ENCODE measurements around the gene STRN. TPM values are rescaled to one million over a fixed set of nuclear protein-coding genes. Genes with fewer than 3 reads are reported as not detected.
"Not testable (repeated sequence)": the region's sequence is repeated elsewhere in the genome, so short reads cannot be mapped to it uniquely, and the experiment has no call there.

Gene STRN
- total and polyA plus RNA-seq, 2 donors (not counting 1 experiment from before 2014, with no cell fraction given): 13.7 to 19.9 TPM

GRCh38 chr2:37000318-37000717 lies 34.0 kb upstream of the STRN start:
- H3K27ac ChIP-seq (ENCODE audit: insufficient read depth, low read length): no peak overlapping the region
- H3K4me2 ChIP-seq (ENCODE audit: extremely low read depth, insufficient read depth, low read length): no peak overlapping the region
- no peaks in the 10 kb centered on the region for H4K20me1 ChIP-seq (ENCODE audit: control insufficient read depth, extremely low read depth, insufficient read depth, low read length)
- H3K9me3 ChIP-seq (ENCODE audit: control insufficient read depth, insufficient read depth, low read depth, low read length): no peaks in the 10 kb centered on the region
- TF ChIP-seq CTCF (conservative IDR thresholded peaks at IDR 0.05 in 1 of 2, IDR thresholded peaks at IDR 0.05 in 1 of 2; ENCODE audit: low read depth in 1 of 2, low read length in 2 of 2) (no peak), EZH2 (IDR thresholded peaks at IDR 0.05; ENCODE audit: low read length, missing control alignments) (no peak)
- H3K9ac ChIP-seq (ENCODE audit: insufficient read depth, low read length): no peak overlapping the region
- no peaks in the 10 kb centered on the region for H3K79me2 ChIP-seq (ENCODE audit: control insufficient read depth, insufficient read depth, low read length)
- no peaks in the 10 kb centered on the region for H3K27me3 ChIP-seq (ENCODE audit: control insufficient read depth, insufficient read depth, low read length)
- H3K4me1 ChIP-seq (ENCODE audit: control insufficient read depth, extremely low read depth, insufficient read depth, low read length): no peaks in the 10 kb centered on the region
- no peak overlapping the region for H2AFZ ChIP-seq (ENCODE audit: low read length)
- DNase-seq (ENCODE audit: low read depth in 2 of 2): peak in 1 of 2 donors; percentile 34
- H3K4me3 ChIP-seq (replicated peaks in 1 of 4; ENCODE audit: control extremely low read depth in 1 of 4, insufficient read depth in 1 of 4, low read depth in 3 of 4, low read length in 4 of 4): no peak overlapping the region
- H3K36me3 ChIP-seq (ENCODE audit: control insufficient read depth, insufficient read depth, low read length): peaks cover 6% of the 10 kb centered on the region

DNA sequence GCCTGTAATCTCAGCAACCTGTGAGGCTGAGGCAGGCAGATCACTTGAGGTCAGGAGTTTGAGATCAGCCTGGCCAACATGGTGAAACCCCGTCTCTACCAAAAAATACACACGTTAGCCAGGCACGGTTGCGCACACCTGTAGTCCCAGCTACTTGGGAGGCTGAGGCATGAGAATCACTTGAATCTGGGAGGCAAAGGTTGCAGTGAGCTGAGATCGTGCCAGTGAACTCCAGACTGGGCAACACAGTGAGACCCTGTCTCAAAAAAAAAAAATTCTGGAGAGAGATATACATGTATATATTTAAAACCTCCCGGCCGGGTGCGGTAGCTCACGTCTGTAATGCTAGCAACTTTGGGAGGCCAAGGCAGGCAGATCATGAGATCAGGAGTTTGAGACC lies 33.1 kb upstream of the STRN start:
- not testable (repeated sequence) for H3K27ac ChIP-seq (ENCODE audit: insufficient read depth, low read length); H3K9me3 ChIP-seq (ENCODE audit: control insufficient read depth, insufficient read depth, low read depth, low read length); H3K79me2 ChIP-seq (ENCODE audit: control insufficient read depth, insufficient read depth, low read length); H3K27me3 ChIP-seq (ENCODE audit: control insufficient read depth, insufficient read depth, low read length); H3K36me3 ChIP-seq (ENCODE audit: control insufficient read depth, insufficient read depth, low read length); H3K4me1 ChIP-seq (ENCODE audit: control insufficient read depth, extremely low read depth, insufficient read depth, low read length); H2AFZ ChIP-seq (ENCODE audit: low read length); H3K4me2 ChIP-seq (ENCODE audit: extremely low read depth, insufficient read depth, low read length); H3K4me3 ChIP-seq (replicated peaks in 1 of 4; ENCODE audit: control extremely low read depth in 1 of 4, insufficient read depth in 1 of 4, low read depth in 3 of 4, low read length in 4 of 4); DNase-seq (ENCODE audit: low read depth in 2 of 2); H3K9ac ChIP-seq (ENCODE audit: insufficient read depth, low read length); H4K20me1 ChIP-seq (ENCODE audit: control insufficient read depth, extremely low read depth, insufficient read depth, low read length)

DNA sequence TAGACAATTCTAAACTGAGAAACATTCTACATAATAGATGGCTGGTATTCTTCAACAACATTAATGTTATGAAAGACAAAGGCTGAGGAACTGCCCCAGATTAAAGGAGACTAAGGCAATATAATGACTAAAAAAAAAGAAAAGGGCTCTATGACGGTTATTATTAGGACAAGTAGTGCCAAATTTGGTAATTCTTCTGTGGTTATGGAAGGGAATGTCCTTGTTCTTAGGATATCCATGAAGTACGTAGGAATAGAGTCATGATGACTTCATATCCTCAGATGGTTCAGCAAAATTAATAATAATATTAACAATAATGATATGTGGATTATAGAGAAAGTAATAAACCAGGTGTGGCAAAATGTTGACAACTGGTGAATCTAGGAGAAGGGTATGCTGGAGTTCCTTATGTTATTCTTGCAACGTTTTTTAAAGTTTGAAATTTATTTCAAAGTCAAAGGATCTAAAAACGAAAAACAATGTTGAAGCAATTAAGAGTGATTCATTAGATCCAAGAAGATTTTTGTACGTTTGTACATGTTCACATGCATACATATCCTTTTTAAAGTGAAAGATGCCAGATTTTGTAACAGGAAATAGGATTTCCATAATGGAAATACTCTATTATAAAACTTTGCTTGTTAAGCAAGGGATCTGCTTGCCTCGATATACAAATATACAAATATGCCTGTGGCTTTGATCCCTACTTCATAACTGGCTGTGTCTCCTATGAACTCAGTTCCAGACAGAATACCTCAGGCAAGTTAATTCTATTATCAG lies 27.7 kb upstream of the STRN start:
- Histone ChIP-seq H3K27me3 (ENCODE audit: control insufficient read depth, insufficient read depth, low read length) (no peaks in the 10 kb centered on the region), H3K9me3 (ENCODE audit: control insufficient read depth, insufficient read depth, low read depth, low read length) (no peaks in the 10 kb centered on the region), H3K27ac (ENCODE audit: insufficient read depth, low read length) (no peak overlapping the region), H2AFZ (ENCODE audit: low read length) (no peak overlapping the region), H4K20me1 (ENCODE audit: control insufficient read depth, extremely low read depth, insufficient read depth, low read length) (no peaks in the 10 kb centered on the region), H3K4me2 (ENCODE audit: extremely low read depth, insufficient read depth, low read length) (no peak overlapping the region), H3K4me1 (ENCODE audit: control insufficient read depth, extremely low read depth, insufficient read depth, low read length) (no peaks in the 10 kb centered on the region), H3K9ac (ENCODE audit: insufficient read depth, low read length) (no peak overlapping the region), H3K4me3 (replicated peaks in 1 of 4; ENCODE audit: control extremely low read depth in 1 of 4, insufficient read depth in 1 of 4, low read depth in 3 of 4, low read length in 4 of 4) (no peak overlapping the region), H3K79me2 (ENCODE audit: control insufficient read depth, insufficient read depth, low read length) (no peaks in the 10 kb centered on the region), H3K36me3 (ENCODE audit: control insufficient read depth, insufficient read depth, low read length) (no peaks in the 10 kb centered on the region)
- TF ChIP-seq CTCF (conservative IDR thresholded peaks at IDR 0.05 in 1 of 2, IDR thresholded peaks at IDR 0.05 in 1 of 2; ENCODE audit: low read depth in 1 of 2, low read length in 2 of 2): no peak
- TF ChIP-seq EZH2 (IDR thresholded peaks at IDR 0.05; ENCODE audit: low read length, missing control alignments): no peak
- DNase-seq (ENCODE audit: low read depth in 2 of 2): peak in 1 of 2 donors; percentile 22
